Measurements from ENCODE around the gene ACSS1. TPM values are rescaled to one million over a fixed set of nuclear protein-coding genes. Genes with fewer than 3 reads are reported as not detected.

Gene ACSS1
- total RNA-seq (2021) (1.5 to 2.7 TPM (median 2.4 TPM) in 3 replicates), Bru-seq, nascent RNA (percentile 21 among the genes with signal in this experiment)
- long read RNA-seq, experiment 1, transcript ACSS1-201 (14 exons, 3,680 nt) = major isoform, 8 of 17 reads
- long read RNA-seq, experiment 1, partial matches to known transcripts = 0 of 17 reads
- long read RNA-seq, experiment 1, other reads (novel, unspliced or antisense) = 8 of 17 reads
- long read RNA-seq, experiment 2, partial matches to known transcripts = 0 of 3 reads
- long read RNA-seq, experiment 2, other reads (novel, unspliced or antisense) = 3 of 3 reads
- long read RNA-seq, experiment 3 = 0 reads

DNA sequence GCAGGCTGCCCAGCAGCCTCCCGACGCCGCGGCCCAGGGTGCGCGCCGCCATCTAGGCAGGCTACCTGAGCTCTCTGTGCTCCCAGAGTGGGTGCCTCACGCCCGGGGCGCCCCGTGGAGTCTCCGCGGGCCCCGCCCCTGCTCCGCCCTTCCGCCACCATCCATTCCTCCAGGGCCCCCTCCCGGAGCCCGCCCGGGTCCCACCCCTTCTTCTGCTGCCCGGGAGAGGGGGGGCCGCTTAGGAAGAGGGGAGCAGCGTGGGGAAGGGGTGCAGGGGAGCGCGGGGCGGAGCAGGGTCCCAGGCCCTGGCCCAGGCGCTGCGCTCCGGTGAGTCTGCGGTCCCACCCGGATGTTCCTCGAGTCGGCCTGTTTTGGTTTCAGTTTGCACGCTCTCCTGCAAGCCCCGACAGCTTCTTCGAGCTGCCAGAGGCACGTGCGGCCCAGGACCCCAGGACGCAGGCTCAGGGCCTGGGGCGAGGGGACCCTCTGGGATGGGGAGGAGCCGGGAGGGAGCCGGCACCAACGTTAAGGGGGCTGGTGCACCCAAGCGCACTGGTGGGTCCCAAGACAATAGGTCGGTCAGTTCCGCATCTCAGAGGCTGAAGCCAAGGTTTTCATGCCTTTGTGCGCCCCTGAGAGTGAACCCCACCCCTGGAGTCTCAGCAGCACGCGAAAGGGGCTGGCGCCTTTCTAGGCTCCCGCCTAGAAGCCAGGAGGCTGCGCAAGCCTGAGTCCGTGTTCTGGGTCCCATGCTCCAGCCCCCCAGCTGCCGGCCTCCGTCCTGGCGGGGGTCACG, at the start of gene ACSS1:
Gene ACSS1 (minus strand): TSS at position 89 of the 796 bp plus-strand sequence. CDS start 37 bp downstream, at position 52.
- POLR2A ChIA-PET = no interaction called here
- Mint-ChIP-seq H3K27me3 (ENCODE audit: low read depth) (peaks cover 76% of the 10 kb centered on the region), H3K36me3 (no peaks in the 10 kb centered on the region), H3K4me3 (peak within 1 kb of the TSS; percentile 64), H3K27ac (no peak within 1 kb of the TSS), H3K9me3 (no peaks in the 10 kb centered on the region), H3K4me1 (peaks cover 6% of the 10 kb centered on the region; the same call in 1 of the 2 replicates)
- CTCF ChIA-PET = interaction anchor here (1.4 to 2.0 kb wide), 2 partner anchors 62 to 65 kb away, joined by 5 to 7 read pairs; no protein-coding TSS in a partner anchor
- ATAC-seq = peak; percentile 51
- DNase-seq (ENCODE audit: low spot score) = peak; percentile 36
- TF ChIP-seq ELF4 (CRISPR knock-in tag; IDR thresholded peaks at IDR 0.05; ENCODE audit: low read depth) = peak; percentile 83; the same call in 1 of the 2 replicates
- no peak for TF ChIP-seq CBFB (CRISPR knock-in tag; IDR thresholded peaks at IDR 0.05; ENCODE audit: low read depth)
- TF ChIP-seq, protein P1, sequence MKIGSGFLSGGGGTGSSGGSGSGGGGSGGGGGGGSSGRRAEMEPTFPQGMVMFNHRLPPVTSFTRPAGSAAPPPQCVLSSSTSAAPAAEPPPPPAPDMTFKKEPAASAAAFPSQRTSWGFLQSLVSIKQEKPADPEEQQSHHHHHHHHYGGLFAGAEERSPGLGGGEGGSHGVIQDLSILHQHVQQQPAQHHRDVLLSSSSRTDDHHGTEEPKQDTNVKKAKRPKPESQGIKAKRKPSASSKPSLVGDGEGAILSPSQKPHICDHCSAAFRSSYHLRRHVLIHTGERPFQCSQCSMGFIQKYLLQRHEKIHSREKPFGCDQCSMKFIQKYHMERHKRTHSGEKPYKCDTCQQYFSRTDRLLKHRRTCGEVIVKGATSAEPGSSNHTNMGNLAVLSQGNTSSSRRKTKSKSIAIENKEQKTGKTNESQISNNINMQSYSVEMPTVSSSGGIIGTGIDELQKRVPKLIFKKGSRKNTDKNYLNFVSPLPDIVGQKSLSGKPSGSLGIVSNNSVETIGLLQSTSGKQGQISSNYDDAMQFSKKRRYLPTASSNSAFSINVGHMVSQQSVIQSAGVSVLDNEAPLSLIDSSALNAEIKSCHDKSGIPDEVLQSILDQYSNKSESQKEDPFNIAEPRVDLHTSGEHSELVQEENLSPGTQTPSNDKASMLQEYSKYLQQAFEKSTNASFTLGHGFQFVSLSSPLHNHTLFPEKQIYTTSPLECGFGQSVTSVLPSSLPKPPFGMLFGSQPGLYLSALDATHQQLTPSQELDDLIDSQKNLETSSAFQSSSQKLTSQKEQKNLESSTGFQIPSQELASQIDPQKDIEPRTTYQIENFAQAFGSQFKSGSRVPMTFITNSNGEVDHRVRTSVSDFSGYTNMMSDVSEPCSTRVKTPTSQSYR (CRISPR knock-in tag; IDR thresholded peaks at IDR 0.05) = peak; percentile 93
- TF ChIP-seq, protein P2, sequence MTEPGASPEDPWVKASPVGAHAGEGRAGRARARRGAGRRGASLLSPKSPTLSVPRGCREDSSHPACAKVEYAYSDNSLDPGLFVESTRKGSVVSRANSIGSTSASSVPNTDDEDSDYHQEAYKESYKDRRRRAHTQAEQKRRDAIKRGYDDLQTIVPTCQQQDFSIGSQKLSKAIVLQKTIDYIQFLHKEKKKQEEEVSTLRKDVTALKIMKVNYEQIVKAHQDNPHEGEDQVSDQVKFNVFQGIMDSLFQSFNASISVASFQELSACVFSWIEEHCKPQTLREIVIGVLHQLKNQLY (CRISPR knock-in tag; IDR thresholded peaks at IDR 0.05) = no peak
- TF ChIP-seq SP1 (CRISPR knock-in tag; conservative IDR thresholded peaks at IDR 0.05) = no peak
- TF ChIP-seq TEAD1 (CRISPR knock-in tag; IDR thresholded peaks at IDR 0.05) = peak; percentile 96
- no peak for TF ChIP-seq EMX1 (CRISPR knock-in tag; IDR thresholded peaks at IDR 0.05)
- TF ChIP-seq, protein P3, sequence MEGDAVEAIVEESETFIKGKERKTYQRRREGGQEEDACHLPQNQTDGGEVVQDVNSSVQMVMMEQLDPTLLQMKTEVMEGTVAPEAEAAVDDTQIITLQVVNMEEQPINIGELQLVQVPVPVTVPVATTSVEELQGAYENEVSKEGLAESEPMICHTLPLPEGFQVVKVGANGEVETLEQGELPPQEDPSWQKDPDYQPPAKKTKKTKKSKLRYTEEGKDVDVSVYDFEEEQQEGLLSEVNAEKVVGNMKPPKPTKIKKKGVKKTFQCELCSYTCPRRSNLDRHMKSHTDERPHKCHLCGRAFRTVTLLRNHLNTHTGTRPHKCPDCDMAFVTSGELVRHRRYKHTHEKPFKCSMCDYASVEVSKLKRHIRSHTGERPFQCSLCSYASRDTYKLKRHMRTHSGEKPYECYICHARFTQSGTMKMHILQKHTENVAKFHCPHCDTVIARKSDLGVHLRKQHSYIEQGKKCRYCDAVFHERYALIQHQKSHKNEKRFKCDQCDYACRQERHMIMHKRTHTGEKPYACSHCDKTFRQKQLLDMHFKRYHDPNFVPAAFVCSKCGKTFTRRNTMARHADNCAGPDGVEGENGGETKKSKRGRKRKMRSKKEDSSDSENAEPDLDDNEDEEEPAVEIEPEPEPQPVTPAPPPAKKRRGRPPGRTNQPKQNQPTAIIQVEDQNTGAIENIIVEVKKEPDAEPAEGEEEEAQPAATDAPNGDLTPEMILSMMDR (IDR thresholded peaks at IDR 0.05) = no peak
- TF ChIP-seq SMAD3 (CRISPR knock-in tag; IDR thresholded peaks at IDR 0.05; ENCODE audit: borderline replicate concordance) = peak; percentile 91
- TF ChIP-seq TEAD4 (CRISPR knock-in tag; IDR thresholded peaks at IDR 0.05) = peak; percentile 92
- TF ChIP-seq, protein P4, sequence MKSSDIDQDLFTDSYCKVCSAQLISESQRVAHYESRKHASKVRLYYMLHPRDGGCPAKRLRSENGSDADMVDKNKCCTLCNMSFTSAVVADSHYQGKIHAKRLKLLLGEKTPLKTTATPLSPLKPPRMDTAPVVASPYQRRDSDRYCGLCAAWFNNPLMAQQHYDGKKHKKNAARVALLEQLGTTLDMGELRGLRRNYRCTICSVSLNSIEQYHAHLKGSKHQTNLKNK (CRISPR knock-in tag; IDR thresholded peaks at IDR 0.05) = no peak
- TF ChIP-seq GRHL2 (CRISPR knock-in tag; IDR thresholded peaks at IDR 0.05; ENCODE audit: insufficient replicate concordance, severe bottlenecking) = no peak
- TF ChIP-seq ZNF671 (CRISPR knock-in tag; IDR thresholded peaks at IDR 0.05) = no peak
- TF ChIP-seq, protein P5, sequence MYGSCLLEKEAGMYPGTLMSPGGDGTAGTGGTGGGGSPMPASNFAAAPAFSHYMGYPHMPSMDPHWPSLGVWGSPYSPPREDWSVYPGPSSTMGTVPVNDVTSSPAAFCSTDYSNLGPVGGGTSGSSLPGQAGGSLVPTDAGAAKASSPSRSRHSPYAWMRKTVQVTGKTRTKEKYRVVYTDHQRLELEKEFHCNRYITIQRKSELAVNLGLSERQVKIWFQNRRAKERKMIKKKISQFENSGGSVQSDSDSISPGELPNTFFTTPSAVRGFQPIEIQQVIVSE (CRISPR knock-in tag; IDR thresholded peaks at IDR 0.05; ENCODE audit: borderline replicate concordance) = no peak
- TF ChIP-seq, protein P6, sequence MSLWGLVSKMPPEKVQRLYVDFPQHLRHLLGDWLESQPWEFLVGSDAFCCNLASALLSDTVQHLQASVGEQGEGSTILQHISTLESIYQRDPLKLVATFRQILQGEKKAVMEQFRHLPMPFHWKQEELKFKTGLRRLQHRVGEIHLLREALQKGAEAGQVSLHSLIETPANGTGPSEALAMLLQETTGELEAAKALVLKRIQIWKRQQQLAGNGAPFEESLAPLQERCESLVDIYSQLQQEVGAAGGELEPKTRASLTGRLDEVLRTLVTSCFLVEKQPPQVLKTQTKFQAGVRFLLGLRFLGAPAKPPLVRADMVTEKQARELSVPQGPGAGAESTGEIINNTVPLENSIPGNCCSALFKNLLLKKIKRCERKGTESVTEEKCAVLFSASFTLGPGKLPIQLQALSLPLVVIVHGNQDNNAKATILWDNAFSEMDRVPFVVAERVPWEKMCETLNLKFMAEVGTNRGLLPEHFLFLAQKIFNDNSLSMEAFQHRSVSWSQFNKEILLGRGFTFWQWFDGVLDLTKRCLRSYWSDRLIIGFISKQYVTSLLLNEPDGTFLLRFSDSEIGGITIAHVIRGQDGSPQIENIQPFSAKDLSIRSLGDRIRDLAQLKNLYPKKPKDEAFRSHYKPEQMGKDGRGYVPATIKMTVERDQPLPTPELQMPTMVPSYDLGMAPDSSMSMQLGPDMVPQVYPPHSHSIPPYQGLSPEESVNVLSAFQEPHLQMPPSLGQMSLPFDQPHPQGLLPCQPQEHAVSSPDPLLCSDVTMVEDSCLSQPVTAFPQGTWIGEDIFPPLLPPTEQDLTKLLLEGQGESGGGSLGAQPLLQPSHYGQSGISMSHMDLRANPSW (CRISPR knock-in tag; conservative IDR thresholded peaks at IDR 0.05; ENCODE audit: low read depth) = no peak
- TF ChIP-seq TP53 (CRISPR knock-in tag; IDR thresholded peaks at IDR 0.05) = peak; percentile 92
- TF ChIP-seq GTF2I (CRISPR knock-in tag; conservative IDR thresholded peaks at IDR 0.05) = no peak
- no peak for TF ChIP-seq ZNF396 (CRISPR knock-in tag; IDR thresholded peaks at IDR 0.05; ENCODE audit: borderline replicate concordance)
- TF ChIP-seq RORB (CRISPR knock-in tag; IDR thresholded peaks at IDR 0.05) = no peak
- no peak for TF ChIP-seq ZNF423 (CRISPR knock-in tag; IDR thresholded peaks at IDR 0.05)
- TF ChIP-seq, protein P7, sequence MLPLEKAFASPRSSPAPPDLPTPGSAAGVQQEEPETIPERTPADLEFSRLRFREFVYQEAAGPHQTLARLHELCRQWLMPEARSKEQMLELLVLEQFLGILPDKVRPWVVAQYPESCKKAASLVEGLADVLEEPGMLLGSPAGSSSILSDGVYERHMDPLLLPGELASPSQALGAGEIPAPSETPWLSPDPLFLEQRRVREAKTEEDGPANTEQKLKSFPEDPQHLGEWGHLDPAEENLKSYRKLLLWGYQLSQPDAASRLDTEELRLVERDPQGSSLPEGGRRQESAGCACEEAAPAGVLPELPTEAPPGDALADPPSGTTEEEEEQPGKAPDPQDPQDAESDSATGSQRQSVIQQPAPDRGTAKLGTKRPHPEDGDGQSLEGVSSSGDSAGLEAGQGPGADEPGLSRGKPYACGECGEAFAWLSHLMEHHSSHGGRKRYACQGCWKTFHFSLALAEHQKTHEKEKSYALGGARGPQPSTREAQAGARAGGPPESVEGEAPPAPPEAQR (CRISPR knock-in tag; IDR thresholded peaks at IDR 0.05) = no peak
- TF ChIP-seq, protein P8, sequence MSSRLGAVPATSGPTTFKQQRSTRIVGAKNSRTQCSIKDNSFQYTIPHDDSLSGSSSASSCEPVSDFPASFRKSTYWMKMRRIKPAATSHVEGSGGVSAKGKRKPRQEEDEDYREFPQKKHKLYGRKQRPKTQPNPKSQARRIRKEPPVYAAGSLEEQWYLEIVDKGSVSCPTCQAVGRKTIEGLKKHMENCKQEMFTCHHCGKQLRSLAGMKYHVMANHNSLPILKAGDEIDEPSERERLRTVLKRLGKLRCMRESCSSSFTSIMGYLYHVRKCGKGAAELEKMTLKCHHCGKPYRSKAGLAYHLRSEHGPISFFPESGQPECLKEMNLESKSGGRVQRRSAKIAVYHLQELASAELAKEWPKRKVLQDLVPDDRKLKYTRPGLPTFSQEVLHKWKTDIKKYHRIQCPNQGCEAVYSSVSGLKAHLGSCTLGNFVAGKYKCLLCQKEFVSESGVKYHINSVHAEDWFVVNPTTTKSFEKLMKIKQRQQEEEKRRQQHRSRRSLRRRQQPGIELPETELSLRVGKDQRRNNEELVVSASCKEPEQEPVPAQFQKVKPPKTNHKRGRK (CRISPR knock-in tag; IDR thresholded peaks at IDR 0.05; ENCODE audit: borderline replicate concordance) = no peak
- peak; percentile 84 for TF ChIP-seq NFE2L1 (CRISPR knock-in tag; IDR thresholded peaks at IDR 0.05)
- peak; percentile 94; the same call in 1 of the 2 replicates for TF ChIP-seq JUN (CRISPR knock-in tag; IDR thresholded peaks at IDR 0.05)

Measured in WTC11 (cell line).